GM19455 (cell line): Measurements from ENCODE around the gene CELF6.
"Not testable (repeated sequence)": the region's sequence is repeated elsewhere in the genome, so short reads cannot be mapped to it uniquely, and the experiment has no call there.

Experiments
- ATAC-seq: cut with Tn5 transposase; IDR thresholded peaks from one replicate; pipeline ENCODE4 v1.9.1; 2021; ENCODE audit not compliant: unreplicated experiment

Gene CELF6

GRCh38 chr15:72318408-72318942, 1.5 kb downstream of the CELF6 start:
- ATAC-seq, result no peak

GRCh38 chr15:72315706-72316370, 4.1 kb downstream of the CELF6 start:
- no peak for ATAC-seq

GRCh38 chr15:72313881-72314280, 6.1 kb downstream of the CELF6 start:
- ATAC-seq, result no peak

- ATAC-seq, result no peak
Measured at GRCh38 chr15:72313448-72313840, 6.5 kb downstream of the CELF6 start.

GRCh38 chr15:72312605-72313447, 7.1 kb downstream of the CELF6 start:
- peak; percentile 69 for ATAC-seq

- no peak for ATAC-seq
Measured at GRCh38 chr15:72307026-72307425, 12.9 kb downstream of the CELF6 start.

- ATAC-seq, result no peak
Measured at GRCh38 chr15:72306211-72306785, 13.7 kb downstream of the CELF6 start.

GRCh38 chr15:72304596-72304995, 15.4 kb downstream of the CELF6 start:
- no peak for ATAC-seq

- no peak for ATAC-seq
Measured at GRCh38 chr15:72302955-72303354, 17.0 kb downstream of the CELF6 start.

GRCh38 chr15:72289597-72290325, 30.2 kb downstream of the CELF6 start:
- no peak for ATAC-seq

- no peak for ATAC-seq
Measured at GRCh38 chr15:72288796-72289596, 31.0 kb downstream of the CELF6 start.

- ATAC-seq, result no peak
Measured at GRCh38 chr15:72285927-72286516, 33.9 kb downstream of the CELF6 start.

GRCh38 chr15:72285402-72285801, 34.6 kb downstream of the CELF6 start:
- ATAC-seq, result no peak

- ATAC-seq, result no peak
Measured at GRCh38 chr15:72284781-72285180, 35.2 kb downstream of the CELF6 start.

GRCh38 chr15:72281713-72282112, 38.2 kb downstream of the CELF6 start:
- no peak for ATAC-seq

- ATAC-seq, result no peak
Measured at GRCh38 chr15:72280751-72281150, 39.2 kb downstream of the CELF6 start.

GRCh38 chr15:72278737-72279136, 41.2 kb downstream of the CELF6 start:
- no peak for ATAC-seq

- ATAC-seq, result no peak
Measured at GRCh38 chr15:72276326-72276700, 43.6 kb downstream of the CELF6 start.

GRCh38 chr15:72275635-72276325, 44.2 kb downstream of the CELF6 start:
- ATAC-seq, result not testable (repeated sequence)
